ENCODE results near the gene SPNS3. TPM values are rescaled to one million over a fixed set of nuclear protein-coding genes. Genes with fewer than 3 reads are reported as not detected.

Gene SPNS3
- total and polyA plus RNA-seq, 7 donors = 1.6 TPM; not detected in 6

DNA sequence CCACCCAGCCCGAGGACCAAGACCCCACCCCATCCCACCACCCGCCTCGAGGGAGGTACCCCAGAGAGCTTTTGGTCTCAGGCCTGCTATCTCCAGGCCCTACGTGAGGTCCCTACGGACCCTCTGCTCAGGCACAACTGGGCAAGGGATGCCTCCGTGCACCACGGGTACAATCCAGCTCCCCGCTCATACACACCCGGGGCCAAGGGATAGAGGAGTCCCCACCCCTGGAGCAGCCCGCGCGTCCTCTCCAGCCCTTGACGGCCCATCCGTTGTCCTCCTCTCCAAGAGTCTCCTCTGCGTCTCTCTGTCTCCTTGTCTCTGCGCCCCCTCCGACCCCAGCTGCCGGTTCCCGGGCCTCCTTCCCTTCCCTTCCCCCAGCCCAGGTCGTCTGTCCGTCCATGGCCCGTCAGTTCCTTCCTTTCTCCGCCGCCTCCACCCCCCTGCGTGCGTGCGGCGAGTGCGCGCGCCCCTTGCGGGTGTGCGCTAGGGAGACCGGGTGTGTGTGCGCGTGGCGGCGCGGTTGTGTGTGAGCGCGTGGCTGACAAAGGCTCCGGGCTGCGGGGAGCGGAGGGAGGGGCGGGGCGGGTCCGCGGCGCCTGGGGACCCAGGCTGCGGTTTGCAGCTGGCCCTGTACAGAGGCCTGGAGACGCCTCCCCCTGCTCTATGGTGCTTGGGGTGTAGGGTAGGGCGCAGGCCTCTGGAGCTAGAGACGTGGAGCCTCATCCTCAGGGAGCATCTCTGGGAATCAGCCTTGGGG is 65.9 kb downstream of the SPNS3 start:
- Histone ChIP-seq H3K4me3 (peak overlapping the region; percentile 12 to 47 (median 40)), H3K27me3 (peaks cover 16 to 55% (median 45%) of the 10 kb centered on the region in 3 donors), H3K4me1 (peaks cover 0 to 22% (median 21%) of the 10 kb centered on the region in 4 donors), H3K36me3 (no peaks in the 10 kb centered on the region), H3K27ac (peak overlapping the region; percentile 0 to 59 (median 41)), H3K9me3 (no peaks in the 10 kb centered on the region)
- 1% methylated on average over 53 of the region's 53 CpGs for WGBS, 2 donors
- intact Hi-C loops (cut with DNase I) = no loop called here
- no peak for DNase-seq
- TF ChIP-seq, protein P1, sequence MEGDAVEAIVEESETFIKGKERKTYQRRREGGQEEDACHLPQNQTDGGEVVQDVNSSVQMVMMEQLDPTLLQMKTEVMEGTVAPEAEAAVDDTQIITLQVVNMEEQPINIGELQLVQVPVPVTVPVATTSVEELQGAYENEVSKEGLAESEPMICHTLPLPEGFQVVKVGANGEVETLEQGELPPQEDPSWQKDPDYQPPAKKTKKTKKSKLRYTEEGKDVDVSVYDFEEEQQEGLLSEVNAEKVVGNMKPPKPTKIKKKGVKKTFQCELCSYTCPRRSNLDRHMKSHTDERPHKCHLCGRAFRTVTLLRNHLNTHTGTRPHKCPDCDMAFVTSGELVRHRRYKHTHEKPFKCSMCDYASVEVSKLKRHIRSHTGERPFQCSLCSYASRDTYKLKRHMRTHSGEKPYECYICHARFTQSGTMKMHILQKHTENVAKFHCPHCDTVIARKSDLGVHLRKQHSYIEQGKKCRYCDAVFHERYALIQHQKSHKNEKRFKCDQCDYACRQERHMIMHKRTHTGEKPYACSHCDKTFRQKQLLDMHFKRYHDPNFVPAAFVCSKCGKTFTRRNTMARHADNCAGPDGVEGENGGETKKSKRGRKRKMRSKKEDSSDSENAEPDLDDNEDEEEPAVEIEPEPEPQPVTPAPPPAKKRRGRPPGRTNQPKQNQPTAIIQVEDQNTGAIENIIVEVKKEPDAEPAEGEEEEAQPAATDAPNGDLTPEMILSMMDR (IDR thresholded peaks at IDR 0.05) = no peak
- TF ChIP-seq POLR2AphosphoS5 (IDR thresholded peaks at IDR 0.05) = peak in 2 of 4 donors; percentile 11 to 15

DNA sequence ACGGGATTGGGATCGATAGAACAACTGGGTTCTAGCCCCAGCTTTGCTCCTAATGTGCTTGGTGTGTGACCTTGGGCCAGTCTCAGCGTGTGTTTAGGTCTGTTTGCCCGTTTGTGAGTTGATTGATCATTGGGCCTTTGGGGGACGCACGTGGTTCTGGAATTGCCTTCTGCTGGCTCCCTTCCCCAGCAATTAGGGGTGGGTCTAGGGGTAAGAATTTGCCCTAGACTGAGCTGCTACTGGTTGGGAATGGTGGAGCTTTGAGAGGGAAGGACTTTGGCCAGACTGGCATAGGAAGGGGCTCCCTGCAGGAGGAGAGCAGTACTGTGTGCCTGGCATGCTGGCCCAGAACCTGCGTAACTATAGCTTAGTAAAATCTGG is 66.4 kb downstream of the SPNS3 start:
- Histone ChIP-seq H3K27me3 (peaks cover 16 to 60% (median 47%) of the 10 kb centered on the region in 3 donors), H3K27ac (peak overlapping the region in 2 of 4 donors; percentile 45 to 59), H3K4me1 (peaks cover 0 to 22% (median 21%) of the 10 kb centered on the region in 4 donors), H3K9me3 (no peaks in the 10 kb centered on the region), H3K4me3 (peak overlapping the region; percentile 12 to 47 (median 40)), H3K36me3 (no peaks in the 10 kb centered on the region)
- no peak for DNase-seq
- no peak for TF ChIP-seq EP300 (IDR thresholded peaks at IDR 0.05)
- TF ChIP-seq, protein P1 (IDR thresholded peaks at IDR 0.05) = no peak
- no peak for TF ChIP-seq POLR2A (IDR thresholded peaks at IDR 0.05)
- no peak for TF ChIP-seq POLR2AphosphoS5 (IDR thresholded peaks at IDR 0.05)
- WGBS, 2 donors = 9 to 14% methylated on average over 7 of the region's 7 CpGs
- intact Hi-C loops (cut with DNase I) = no loop called here

DNA sequence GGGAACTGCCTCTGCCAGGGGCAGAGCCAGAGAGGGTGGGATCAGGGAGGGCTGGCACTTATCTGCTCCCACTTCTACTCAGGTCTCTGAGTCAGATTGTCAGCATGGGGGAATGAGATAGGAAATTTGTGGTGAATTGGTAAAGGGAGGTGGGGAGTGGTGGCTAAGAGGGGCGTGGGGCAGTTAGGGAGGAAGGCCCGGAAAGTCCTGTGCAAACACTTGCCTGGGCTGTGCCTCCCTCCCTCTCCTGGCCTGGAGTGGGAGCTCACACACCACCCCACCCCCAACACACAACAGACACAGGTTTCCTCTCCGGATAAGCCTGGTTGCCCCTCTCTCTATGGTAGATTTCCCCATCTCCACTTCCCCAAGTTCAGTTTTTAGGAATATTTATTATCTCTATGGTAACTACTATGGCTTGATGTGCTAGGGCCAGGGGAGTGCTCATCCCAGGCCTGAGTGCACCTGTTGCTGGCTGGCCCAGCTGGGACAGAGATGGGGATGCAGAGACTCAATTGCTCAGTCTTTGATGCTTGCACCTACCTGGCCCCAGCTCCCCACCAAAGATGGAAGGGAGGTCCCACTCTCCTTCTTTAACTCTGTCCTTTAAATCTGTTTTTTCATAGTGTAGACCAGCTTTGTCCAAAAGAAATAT is 67.7 kb downstream of the SPNS3 start:
- Histone ChIP-seq H3K27me3 (peaks cover 16 to 73% (median 47%) of the 10 kb centered on the region in 3 donors), H3K9me3 (no peaks in the 10 kb centered on the region), H3K4me1 (peaks cover 0 to 24% (median 22%) of the 10 kb centered on the region in 4 donors), H3K27ac (no peak overlapping the region), H3K4me3 (no peak overlapping the region), H3K36me3 (no peaks in the 10 kb centered on the region)
- no peak for TF ChIP-seq EP300 (IDR thresholded peaks at IDR 0.05)
- TF ChIP-seq, protein P1 (IDR thresholded peaks at IDR 0.05) = no peak
- TF ChIP-seq POLR2AphosphoS5 (IDR thresholded peaks at IDR 0.05) = no peak
- TF ChIP-seq POLR2A (IDR thresholded peaks at IDR 0.05) = no peak
- intact Hi-C loops (cut with DNase I) = no loop called here
- 22 to 26% methylated on average over 3 of the region's 3 CpGs for WGBS, 2 donors
- DNase-seq = no peak

DNA sequence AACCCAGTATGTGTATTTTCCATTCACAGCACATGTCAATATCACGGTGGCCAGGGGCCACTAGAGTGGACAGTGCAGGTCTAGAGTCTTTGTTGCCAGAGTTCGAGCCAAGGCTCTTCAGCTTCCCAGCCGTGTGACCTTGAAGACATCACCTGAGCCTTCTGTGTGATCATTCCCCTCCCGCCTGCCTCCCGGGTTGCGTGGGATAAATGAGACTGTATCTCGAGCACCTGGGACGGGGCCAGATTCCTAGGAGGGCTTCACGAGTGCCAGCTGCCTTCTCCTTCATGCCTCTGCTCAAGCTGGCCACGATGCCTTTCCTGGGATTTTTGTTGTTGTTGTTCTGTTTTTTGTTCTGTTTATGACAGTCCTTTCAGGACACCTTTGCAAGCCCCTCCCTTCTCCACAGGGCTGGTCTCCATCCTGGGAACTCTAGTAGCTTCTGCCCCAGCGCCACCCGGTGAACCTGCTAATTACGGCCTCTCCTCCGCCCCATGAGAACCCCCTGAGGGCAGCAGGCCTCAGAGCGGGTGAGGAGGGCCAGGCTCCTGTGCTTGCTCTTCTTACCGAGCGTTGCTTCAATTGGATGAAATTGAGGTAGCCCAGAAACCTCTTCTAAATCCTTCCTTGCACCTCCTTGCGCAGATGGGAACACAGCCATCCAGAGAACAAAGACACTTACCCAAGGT is 68.9 kb downstream of the SPNS3 start:
- Histone ChIP-seq H3K4me1 (peaks cover 0 to 26% (median 22%) of the 10 kb centered on the region in 4 donors), H3K36me3 (no peaks in the 10 kb centered on the region), H3K27ac (no peak overlapping the region), H3K9me3 (no peaks in the 10 kb centered on the region), H3K4me3 (no peak overlapping the region), H3K27me3 (peaks cover 16 to 83% (median 47%) of the 10 kb centered on the region in 3 donors)
- 75 to 84% methylated on average over 18 of the region's 18 CpGs for WGBS, 2 donors
- DNase-seq = no peak
- intact Hi-C loops (cut with DNase I) = no loop called here
- TF ChIP-seq POLR2AphosphoS5 (IDR thresholded peaks at IDR 0.05) (no peak), POLR2A (IDR thresholded peaks at IDR 0.05) (no peak), EP300 (IDR thresholded peaks at IDR 0.05) (no peak)
- TF ChIP-seq, protein P1 (IDR thresholded peaks at IDR 0.05) = no peak
